ENCODE results near the gene CLDN5.

Gene CLDN5

GRCh38 chr22:19499880-19500242 lies 24.3 kb downstream of the CLDN5 start:
- DNase-seq (ENCODE audit: extremely low read depth, insufficient read length), result no peak
- H3K4me3 ChIP-seq (replicated peaks; ENCODE audit: low read depth, low read length), result no peak overlapping the region
- peaks cover 13% of the 10 kb centered on the region for H3K36me3 ChIP-seq (ENCODE audit: control insufficient read depth, insufficient read depth, low read length)
- TF ChIP-seq CTCF (IDR thresholded peaks at IDR 0.05; ENCODE audit: insufficient read depth, low read length, poor library complexity, severe bottlenecking), result no peak
- H3K27me3 ChIP-seq (replicated peaks; ENCODE audit: control insufficient read depth, insufficient read depth, low read length), result no peaks in the 10 kb centered on the region

- DNase-seq (ENCODE audit: extremely low read depth, insufficient read length), result no peak
- Histone ChIP-seq H3K36me3 (ENCODE audit: control insufficient read depth, insufficient read depth, low read length) (peaks cover 13% of the 10 kb centered on the region), H3K4me3 (replicated peaks; ENCODE audit: low read depth, low read length) (no peak overlapping the region), H3K27me3 (replicated peaks; ENCODE audit: control insufficient read depth, insufficient read depth, low read length) (no peaks in the 10 kb centered on the region)
- TF ChIP-seq CTCF (IDR thresholded peaks at IDR 0.05; ENCODE audit: insufficient read depth, low read length, poor library complexity, severe bottlenecking), result no peak
Observed at GRCh38 chr22:19499236-19499879, 24.9 kb downstream of the CLDN5 start.

GRCh38 chr22:19498866-19499190 lies 25.4 kb downstream of the CLDN5 start:
- no peak for TF ChIP-seq CTCF (IDR thresholded peaks at IDR 0.05; ENCODE audit: insufficient read depth, low read length, poor library complexity, severe bottlenecking)
- H3K27me3 ChIP-seq (replicated peaks; ENCODE audit: control insufficient read depth, insufficient read depth, low read length), result no peaks in the 10 kb centered on the region
- peaks cover 18% of the 10 kb centered on the region for H3K36me3 ChIP-seq (ENCODE audit: control insufficient read depth, insufficient read depth, low read length)
- no peak overlapping the region for H3K4me3 ChIP-seq (replicated peaks; ENCODE audit: low read depth, low read length)
- no peak for DNase-seq (ENCODE audit: extremely low read depth, insufficient read length)

- Histone ChIP-seq H3K27me3 (replicated peaks; ENCODE audit: control insufficient read depth, insufficient read depth, low read length) (no peaks in the 10 kb centered on the region), H3K4me3 (replicated peaks; ENCODE audit: low read depth, low read length) (no peak overlapping the region), H3K36me3 (ENCODE audit: control insufficient read depth, insufficient read depth, low read length) (peaks cover 18% of the 10 kb centered on the region)
- TF ChIP-seq CTCF (IDR thresholded peaks at IDR 0.05; ENCODE audit: insufficient read depth, low read length, poor library complexity, severe bottlenecking), result no peak
- DNase-seq (ENCODE audit: extremely low read depth, insufficient read length), result no peak
Observed at GRCh38 chr22:19498154-19498865, 25.9 kb downstream of the CLDN5 start.

- Histone ChIP-seq H3K36me3 (ENCODE audit: control insufficient read depth, insufficient read depth, low read length) (peaks cover 18% of the 10 kb centered on the region), H3K27me3 (replicated peaks; ENCODE audit: control insufficient read depth, insufficient read depth, low read length) (no peaks in the 10 kb centered on the region), H3K4me3 (replicated peaks; ENCODE audit: low read depth, low read length) (no peak overlapping the region)
- DNase-seq (ENCODE audit: extremely low read depth, insufficient read length), result no peak
- no peak for TF ChIP-seq CTCF (IDR thresholded peaks at IDR 0.05; ENCODE audit: insufficient read depth, low read length, poor library complexity, severe bottlenecking)
Observed at GRCh38 chr22:19497245-19497644, 27.0 kb downstream of the CLDN5 start.

- no peak for TF ChIP-seq CTCF (IDR thresholded peaks at IDR 0.05; ENCODE audit: insufficient read depth, low read length, poor library complexity, severe bottlenecking)
- no peak for DNase-seq (ENCODE audit: extremely low read depth, insufficient read length)
- H3K36me3 ChIP-seq (ENCODE audit: control insufficient read depth, insufficient read depth, low read length), result peaks cover 18% of the 10 kb centered on the region
- H3K27me3 ChIP-seq (replicated peaks; ENCODE audit: control insufficient read depth, insufficient read depth, low read length), result no peaks in the 10 kb centered on the region
- H3K4me3 ChIP-seq (replicated peaks; ENCODE audit: low read depth, low read length), result no peak overlapping the region
Observed at GRCh38 chr22:19496324-19496630, 27.9 kb downstream of the CLDN5 start.

All from GM06990 (cell line).